ENCODE results near the gene SNAI1.
A peak's percentile ranks its signal among the peaks of the same experiment; 100 is the strongest.
"Not testable (repeated sequence)": the region's sequence is repeated elsewhere in the genome, so short reads cannot be mapped to it uniquely, and the experiment has no call there.

The SNAI1 gene

DNA sequence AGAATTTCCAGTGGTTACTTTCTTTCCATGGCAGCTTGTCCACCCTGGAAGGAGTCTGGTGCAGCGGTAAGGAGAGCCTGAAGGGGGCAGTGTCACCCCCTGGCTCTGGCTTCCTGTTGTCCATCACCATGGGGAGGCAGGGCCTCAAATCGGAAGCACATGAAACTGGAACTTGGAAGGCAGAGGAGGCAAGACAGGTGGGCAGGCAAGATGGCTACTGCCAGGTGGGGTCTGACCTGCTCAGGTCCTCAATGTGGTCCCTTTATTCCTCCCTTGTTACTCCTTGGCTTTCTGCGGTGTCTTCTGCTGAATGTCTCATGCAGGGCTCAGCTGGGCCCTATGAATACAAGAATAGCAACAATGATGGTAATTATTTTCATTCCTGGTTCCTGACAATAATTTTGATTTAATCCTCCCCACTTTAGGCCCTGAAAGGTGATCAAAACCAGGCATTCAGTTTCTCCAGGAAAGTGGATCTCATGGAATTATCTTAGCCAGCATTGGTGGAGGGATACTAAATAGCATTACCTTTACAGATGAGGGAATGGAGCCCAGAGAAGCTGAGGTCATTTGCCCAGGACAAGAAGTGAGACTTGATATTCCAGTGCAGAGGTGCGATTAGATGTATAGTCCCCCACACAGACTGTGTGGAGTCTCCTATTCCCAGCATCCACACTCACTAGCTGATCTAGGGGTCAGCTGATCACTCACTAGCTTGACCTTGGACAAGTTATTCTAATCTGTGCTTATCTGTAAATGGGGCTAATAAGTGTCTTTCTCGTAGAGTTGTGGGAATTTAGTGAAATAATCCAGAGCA lies 17.6 kb upstream of the SNAI1 start:
- no peak for DNase-seq (ENCODE audit: low read depth in 2 of 2)

DNA sequence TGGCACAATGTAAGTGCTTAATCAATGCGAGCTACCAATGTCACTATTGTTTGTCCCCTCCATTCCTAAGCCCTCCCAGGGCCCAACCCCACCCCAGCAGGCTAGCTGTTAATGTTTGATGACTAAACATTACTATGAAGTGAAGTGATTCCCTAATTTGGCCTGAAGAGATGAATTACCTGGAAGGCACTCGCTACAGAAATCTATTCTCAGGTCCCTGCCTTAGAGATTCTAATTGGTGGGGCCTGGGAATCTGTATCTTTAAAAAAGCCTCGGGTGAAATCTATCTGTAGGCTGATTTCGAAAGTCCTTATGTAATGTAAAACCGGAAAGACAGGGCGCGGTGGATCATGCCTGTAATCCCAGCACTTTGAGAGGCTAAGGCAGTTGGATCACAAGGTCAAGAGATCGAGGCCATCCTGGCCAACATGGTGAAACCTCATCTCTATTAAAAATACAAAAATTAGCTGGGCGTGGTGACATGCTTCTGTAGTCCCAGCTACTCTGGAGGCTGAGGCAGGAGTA lies 16.9 kb upstream of the SNAI1 start:
- no peak for DNase-seq (ENCODE audit: low read depth in 2 of 2)

DNA sequence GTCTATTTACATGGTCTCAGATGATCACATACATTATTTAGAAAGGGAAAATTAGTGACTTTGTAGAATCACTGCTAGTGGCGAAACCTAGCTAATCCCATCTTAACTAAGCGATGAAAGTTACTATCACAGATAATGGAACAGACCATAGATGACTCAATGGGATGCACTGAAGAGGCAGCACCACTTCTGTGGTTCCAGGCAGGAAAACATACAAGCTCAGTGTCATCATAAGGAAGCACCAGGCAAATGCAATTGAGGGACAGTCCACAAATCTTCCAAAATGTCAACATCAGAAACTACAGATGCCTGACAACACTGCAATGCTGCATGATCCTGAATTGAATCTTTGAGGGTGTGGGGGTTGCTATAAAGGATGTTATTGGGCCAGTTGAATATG lies 15.9 kb upstream of the SNAI1 start:
- DNase-seq (ENCODE audit: low read depth in 2 of 2): no peak

DNA sequence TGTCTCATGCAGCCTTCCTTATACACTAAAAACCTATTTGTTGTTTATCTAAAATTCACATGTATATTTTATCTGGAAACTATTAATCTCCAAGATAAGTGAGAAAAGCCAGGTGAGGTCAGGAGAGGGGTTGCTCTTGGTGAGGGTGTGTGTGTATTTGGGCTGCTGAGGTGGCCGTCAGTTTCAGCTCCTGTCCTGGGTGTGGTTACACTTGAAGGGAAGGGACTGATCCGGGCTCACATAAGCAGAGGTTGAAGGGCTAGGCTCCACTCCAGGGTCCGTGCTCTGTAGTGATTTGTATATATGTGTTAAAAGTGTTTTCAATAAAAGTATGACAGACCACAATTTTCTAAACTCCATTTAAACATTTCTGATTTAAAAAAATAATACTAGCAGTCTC lies 13.5 kb upstream of the SNAI1 start:
- DNase-seq (ENCODE audit: low read depth in 2 of 2): no peak

DNA sequence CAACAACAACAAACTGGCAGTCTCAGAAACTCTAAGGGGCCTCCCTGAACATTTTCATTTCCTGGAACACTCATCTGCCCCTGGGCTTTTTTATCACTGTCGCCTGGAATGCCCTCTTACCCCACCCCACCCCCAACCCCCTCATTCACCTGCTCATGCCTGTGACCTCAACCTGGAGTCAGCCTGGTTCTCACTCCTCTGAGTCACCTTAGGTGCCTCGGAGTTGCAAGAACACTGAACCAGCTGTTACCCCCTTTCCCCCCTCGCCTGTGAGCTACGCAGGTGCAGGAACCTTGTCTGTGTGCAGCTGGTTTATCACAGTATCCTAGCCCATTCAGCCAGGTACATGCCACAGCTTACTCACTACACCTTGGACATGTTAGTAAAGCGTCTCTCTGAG lies 12.8 kb upstream of the SNAI1 start:
- no peak for DNase-seq (ENCODE audit: low read depth in 2 of 2)

DNA sequence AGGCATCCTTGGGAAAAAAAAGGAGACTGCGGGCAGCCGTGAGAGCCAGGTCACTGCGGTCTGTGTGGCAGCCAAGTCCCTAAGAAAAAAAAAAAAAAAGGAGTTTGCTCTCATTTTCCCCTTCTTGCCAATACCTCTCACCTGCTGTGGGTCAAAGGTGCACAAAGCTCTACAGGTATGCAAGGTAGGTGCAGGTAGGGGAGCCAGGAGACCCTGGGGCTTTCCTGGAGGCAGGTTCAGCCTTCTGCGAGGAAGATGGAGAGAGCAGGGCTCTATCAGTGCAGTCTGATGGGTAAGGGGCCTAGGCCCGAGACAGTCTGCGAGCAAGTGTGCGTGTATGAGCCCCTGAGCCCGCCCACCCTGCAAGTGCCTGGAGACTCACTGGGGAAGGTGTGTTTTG lies 12.3 kb upstream of the SNAI1 start:
- no peak for DNase-seq (ENCODE audit: low read depth in 2 of 2)

DNA sequence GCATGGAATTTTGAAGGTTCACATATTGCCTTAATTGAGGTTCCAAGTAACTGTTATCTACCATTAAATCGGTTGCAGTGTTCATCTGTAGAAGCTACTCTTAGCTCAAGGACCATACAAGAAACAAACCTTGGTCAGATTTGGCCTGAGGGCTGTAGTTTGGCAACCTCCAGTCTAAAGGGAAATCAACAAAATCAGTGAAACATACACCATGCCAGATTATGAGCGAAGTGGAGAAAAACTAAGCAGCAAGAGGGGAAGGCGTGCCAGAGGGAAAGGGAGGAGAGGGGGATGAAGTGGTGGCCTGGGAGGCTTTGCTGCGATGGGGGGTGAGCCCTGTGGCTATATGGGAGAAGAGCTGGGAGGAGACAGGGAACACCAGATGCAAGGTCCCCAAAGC lies 8.8 kb upstream of the SNAI1 start:
- no peak for DNase-seq (ENCODE audit: low read depth in 2 of 2)

DNA sequence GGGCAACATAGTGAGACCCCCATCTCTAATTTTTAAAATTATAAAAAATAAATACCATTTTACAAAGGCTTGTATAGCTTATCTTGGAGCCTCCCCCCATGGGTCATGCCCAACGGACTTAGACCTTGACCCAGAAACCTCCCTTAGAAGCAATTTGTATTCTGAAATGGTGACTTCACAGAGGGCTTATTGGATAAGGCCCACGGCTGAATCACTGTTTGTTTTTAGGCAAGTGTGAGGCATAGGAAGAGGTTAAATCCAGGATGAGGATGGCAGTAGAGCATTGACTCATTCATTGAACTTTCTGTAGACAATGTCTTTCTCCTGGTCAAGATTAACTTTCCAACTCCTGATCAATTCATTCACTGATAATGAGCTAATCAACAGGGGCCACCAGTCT lies 6.2 kb upstream of the SNAI1 start:
- no peak for DNase-seq (ENCODE audit: low read depth in 2 of 2)

DNA sequence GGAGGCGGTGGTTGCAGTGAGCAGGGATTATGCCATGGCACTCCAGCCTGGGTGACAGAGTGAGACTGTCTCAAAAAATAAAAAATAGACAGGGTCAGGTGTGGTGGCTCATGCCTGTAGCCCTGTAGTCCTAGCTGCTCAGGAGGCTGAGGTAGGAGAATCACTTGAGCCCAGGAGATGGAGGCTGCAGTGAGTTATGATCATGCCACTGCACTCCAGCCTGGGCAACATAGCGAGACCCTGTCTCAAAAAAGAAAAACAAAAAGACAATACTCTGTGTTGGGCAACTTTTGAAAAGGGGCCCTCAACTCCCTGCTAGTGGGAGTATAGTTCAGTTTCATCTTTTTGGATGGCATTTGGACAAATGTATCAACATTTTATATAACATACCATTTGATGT lies 5.0 kb upstream of the SNAI1 start:
- not testable (repeated sequence) for DNase-seq (ENCODE audit: low read depth in 2 of 2)

DNA sequence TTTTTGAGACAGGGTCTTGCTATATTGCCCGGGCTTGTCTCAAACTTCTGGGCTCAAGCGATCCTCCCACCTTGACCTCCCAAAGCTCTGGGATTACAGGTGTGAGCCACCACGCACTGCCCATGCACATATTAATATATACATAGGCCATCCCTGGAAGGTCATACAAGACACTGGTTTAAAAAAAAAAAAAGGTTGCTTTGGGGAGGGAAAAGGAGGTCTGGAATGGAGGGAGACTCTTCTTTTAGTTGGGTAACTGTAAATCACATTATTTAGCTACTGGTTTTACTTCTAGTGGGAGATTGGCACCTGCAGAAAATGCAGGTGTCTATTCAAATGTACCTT lies 4.1 kb upstream of the SNAI1 start:
- no peak for DNase-seq (ENCODE audit: low read depth in 2 of 2)

DNA sequence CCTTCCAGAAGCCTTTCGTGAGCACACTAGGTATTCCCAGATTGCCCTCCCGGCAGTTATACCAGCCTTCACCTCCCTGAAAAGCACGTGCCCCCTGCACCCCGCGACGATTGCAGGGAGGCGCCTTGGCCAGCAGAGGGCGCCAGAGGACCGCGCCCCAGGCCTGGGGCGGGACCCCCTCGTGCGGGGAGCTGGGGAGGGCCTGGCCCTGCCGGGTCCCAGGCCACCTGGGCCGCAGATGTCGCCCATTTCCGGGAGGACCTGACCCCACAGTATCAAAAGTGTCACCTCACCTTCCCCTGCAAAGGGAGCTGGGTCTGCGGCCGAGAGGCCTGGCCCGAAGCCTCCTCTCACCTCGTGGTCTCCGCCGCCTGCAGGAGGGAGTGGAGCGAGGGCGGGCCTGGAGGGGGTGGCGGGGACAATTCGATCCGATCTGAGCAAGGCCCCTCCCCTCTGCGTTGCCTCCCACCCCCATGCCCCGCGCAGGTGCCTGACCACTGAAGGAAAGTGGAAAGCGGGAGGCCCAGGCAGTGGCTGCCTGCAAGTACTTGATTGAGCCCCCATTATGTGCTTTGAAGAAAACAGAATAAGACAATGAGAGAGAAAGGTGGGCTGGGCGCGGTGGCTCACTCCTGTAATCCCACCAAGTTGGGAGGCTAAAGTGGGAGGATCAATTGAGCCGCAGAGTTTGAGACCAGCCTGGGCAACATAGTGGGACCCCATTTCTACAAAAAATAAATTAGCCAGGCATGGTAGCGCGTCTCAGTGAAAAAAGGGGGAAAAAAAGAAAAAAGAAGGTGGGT lies 3.5 kb upstream of the SNAI1 start:
- DNase-seq (ENCODE audit: low read depth in 2 of 2): peak in 1 of 2 donors; percentile 36

DNA sequence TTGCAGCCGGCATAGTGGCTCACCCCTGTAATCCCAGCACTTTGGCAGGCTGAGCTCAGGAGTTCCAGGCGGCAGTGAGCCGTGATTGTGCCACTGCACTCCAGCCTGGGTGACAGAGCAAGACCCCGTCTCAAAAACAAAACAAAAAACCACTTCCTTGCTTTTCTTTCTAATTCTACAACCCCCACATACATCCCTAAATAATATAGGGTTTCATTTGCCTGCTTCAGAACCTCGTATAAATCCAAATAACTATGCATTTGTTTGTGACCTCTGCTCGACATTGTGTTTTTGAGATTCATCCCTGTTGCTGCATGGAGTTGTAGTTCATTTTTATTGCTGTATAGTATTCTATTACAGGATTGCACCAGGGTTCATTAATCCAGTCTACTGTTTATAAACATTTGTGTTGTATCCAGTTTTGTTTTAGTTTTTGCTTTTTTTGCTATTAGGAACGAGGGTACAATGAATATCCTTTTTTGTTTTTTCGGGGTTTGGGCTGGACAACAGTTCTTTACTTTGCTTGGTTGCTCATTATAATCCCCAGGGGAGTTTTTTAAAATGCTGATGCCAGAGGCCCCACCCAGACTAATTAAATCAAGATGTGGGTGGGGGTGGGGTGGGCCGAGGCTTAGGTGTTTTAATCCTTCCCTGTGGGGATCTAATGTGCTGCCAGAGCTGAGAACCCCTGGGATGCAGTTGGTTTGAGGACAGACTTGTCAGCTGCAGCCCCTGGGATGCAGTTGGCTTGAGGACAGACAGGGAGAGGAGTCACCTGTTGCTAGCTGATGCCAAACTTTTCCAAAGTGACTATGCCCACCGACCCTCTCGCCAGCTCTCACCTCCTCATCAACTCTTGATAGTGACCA lies 2.4 kb upstream of the SNAI1 start:
- no peak for DNase-seq (ENCODE audit: low read depth in 2 of 2)

DNA sequence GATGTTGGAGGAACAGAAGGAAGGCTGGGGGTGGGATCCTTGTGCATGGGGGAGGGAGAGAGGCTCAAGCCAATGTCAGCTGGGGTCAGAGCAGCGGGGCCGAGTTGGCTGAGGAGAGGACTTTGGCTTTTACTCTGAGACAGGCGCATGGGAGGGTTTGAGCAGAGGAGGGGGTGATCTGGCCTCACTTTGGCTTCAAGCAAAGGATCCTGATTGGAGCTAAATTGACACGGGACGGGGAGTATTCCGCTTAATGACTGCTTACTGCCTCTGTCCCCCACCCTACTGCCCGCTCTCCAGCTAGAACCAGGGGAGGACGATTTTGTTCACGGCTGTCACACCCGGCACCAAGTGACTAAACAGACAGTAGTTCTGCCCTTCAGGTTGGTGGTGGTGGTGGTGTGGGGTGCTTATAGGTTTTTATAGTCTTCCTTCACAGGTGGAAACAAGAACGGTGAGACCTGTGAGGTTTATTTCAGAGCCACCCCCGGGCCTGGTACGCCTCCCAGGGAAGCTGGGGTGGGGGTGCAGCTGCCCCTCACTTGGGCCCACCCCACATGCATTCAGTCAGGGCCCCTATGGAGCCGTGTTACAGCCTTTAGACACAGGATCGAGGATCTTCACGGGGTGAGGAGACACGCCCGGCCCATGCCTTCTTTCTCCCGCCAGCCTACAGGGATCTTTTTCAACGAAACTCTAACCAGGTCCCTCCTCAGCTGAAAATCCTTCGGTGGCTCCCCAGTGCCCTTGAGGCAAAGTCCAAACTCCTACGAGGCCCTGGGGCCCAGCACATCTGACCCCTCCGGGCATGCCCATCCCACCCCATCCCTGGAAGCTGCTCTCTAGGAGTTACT lies 1.3 kb upstream of the SNAI1 start:
- DNase-seq (ENCODE audit: low read depth in 2 of 2): no peak

DNA sequence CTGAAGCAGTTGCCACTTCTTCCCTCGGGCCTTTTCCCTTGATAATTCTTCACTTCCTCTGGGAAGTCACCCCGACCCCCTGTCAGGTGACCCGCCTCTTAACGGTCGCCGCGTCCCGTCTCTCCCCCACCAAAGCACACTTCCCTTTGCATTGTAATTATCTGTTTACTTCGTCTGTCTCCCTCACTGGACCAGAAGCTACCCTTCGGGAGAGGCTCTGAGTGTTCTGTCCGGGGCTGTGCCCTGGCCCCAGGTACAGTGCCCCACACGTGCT lies 771 bp upstream of the SNAI1 start:
- DNase-seq (ENCODE audit: low read depth in 2 of 2): no peak

DNA sequence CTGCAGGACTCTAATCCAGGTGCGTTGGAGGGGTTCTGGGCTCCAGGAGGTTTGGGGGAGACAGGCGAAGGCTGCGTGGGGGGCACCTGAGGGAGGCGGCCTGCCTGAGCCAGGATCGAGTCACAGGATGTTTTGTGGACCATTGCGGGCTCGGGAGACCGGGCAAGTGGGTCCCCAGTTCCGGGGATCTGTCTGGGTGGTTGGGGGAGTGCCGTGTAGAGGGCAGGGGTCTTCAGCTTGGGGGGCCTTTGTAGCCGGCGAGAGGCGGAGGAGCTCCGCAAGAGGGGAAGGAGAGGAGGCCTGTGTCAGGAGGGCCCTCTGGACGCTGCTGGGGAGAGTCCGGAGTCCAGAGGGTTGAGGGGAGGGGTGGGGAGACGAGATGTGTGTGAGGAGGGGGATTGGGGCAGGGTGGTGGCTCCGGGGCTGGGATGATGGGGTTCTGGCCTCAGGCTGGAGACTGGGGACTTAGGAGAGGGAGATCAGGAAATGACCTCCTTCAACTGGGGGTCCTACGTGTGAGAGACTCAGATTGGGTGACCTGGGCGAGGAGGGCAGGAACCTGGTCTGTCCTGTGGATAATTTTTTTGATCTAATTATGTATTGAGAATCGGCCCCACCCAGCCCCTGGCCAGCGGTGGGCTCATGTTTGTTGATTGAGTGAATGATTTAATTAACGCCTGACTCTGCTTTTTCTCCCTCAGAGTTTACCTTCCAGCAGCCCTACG lies 505 bp downstream of the SNAI1 start:
- no peak for DNase-seq (ENCODE audit: low read depth in 2 of 2)

DNA sequence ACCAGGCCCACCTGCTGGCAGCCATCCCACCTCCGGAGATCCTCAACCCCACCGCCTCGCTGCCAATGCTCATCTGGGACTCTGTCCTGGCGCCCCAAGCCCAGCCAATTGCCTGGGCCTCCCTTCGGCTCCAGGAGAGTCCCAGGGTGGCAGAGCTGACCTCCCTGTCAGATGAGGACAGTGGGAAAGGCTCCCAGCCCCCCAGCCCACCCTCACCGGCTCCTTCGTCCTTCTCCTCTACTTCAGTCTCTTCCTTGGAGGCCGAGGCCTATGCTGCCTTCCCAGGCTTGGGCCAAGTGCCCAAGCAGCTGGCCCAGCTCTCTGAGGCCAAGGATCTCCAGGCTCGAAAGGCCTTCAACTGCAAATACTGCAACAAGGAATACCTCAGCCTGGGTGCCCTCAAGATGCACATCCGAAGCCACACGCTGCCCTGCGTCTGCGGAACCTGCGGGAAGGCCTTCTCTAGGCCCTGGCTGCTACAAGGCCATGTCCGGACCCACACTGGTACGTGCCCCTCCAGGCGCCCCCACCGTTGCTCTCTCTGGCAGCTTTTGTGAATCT lies 1.1 kb downstream of the SNAI1 start:
- DNase-seq (ENCODE audit: low read depth in 2 of 2): no peak

DNA sequence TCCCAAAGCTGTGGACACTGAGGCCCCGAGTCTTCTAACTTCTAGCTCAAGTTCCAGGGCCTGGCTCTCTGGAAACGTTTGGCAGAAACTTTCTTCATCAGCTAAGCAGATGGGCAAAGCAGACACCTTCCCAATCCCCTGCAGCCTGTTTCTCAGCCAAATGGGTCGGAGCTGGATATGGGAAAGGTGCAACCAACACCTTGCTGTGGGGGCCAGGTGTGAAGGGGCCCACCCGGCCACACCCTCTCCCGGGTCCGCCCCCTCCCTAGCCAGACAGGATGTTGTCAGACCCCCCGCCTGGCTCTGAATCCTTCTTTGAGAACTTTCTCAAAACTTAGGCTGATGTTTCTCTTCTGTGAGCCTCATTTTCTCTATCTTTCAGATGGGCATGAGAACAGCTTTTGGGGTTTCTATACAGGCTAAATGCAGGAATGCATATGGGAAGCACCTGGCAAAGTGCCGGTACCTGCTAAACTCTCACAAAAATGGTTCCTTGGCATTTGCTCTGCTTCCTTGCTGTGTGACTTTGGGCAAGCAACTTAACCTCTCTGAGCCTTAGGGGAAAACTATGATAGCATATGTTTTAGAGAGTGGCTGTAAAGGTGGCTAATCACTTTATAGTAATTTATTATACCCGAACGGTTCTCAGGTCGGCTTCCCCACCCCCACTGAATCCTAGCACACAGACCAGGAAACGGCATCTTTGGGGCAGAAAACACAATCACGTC lies 1.8 kb downstream of the SNAI1 start:
- no peak for DNase-seq (ENCODE audit: low read depth in 2 of 2)

DNA sequence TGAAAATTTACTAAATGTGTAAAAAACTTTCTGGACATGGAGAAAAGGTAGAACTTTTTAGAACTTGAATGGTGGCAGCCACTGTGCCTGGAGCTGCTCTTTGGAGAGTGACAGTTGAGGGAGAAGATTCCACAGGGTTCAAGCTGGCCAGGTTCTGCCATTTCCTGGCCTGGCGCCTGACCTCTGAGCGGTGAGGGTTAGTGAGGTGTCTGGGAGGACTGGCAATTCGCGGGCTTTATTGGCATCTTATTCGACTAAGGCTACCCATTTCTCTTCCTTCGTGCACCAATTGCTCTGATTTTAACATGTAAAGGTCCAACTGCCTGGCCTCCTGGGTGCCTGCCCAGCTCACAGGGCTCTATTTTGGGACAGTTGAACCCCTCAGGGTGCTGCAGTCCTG lies 2.4 kb downstream of the SNAI1 start:
- no peak for DNase-seq (ENCODE audit: low read depth in 2 of 2)

DNA sequence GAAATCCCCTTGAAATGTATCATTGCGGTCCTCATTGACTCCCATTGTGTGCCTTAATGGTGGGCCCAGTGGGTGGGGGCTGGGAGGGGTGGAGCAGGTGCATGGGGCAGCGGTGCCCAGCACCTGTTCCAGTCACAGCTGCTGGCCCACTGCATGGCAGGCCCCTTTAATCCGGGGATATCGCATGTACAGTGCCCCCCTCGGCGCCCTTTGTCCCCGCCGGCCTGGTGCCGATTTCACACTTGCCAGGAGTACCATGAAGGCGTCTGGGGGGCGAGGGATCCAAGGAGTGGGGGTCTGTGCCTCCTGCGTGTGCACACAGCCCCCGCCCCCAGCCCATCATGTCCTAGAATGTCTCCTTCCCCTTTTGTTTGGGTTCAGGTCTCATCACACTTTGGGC lies 2.8 kb downstream of the SNAI1 start:
- no peak for DNase-seq (ENCODE audit: low read depth in 2 of 2)

DNA sequence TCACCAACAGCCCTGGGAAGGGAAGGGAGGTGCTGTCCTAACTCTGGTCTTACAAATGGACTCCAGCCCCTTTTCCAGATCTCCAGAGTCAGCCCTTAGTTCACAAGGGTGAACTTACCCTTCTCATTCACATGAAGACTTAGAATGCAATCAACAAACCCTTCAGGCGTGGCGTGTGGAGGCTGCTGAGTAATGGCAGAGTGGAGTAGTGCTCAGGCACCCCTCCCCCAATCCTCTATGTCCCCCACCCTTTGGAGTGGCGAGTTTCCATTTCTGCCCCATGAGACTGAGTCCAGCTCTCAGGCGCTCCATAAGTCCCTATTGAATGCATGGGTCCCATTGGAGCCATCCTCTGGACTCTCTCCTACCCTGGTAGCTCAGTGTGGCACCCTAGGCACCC lies 3.3 kb downstream of the SNAI1 start:
- DNase-seq (ENCODE audit: low read depth in 2 of 2): no peak

Measured in stimulated activated CD4-positive, alpha-beta T cell treated with anti-CD3 and anti-CD28 coated beads, Interleukin-15, amount 100 ng/mL, for 48 hours (primary cell).